AG04450 (cell line): ENCODE measurements around the gene PITPNM1. TPM values are rescaled to one million over a fixed set of nuclear protein-coding genes. Genes with fewer than 3 reads are reported as not detected.
A peak's percentile ranks its signal among the peaks of the same experiment; 100 is the strongest.

Experiments used
- CTCF ChIA-PET: fragments of 300-600, 350-600 bp; formaldehyde crosslinking; extraction: SDS; loops from one replicate; lab custom pipeline; 2022; ENCODE audit warnings: antibody characterized with exemption, inconsistent platforms; lab: Charles Lee
- POLR2A ChIA-PET: fragments of 350-600 bp; formaldehyde crosslinking; extraction: SDS; loops from one replicate; lab custom pipeline; 2021; ENCODE audit warnings: antibody characterized with exemption, inconsistent platforms; lab: Yijun Ruan, JAX
- DNase-seq: peaks from one replicate; pipeline ENCODE4 v3.0.0-alpha.2; 2011; ENCODE audit warnings: low read depth, low spot score
- H3K27ac ChIP-seq: one replicate; pipeline ENCODE4 v1.5.1; 2012; ENCODE audit warnings: low read depth, low read length, control low read depth
- H3K27me3 ChIP-seq: one replicate; pipeline ENCODE4 v1.6.0; 2012; ENCODE audit warnings: low read length; ENCODE audit not compliant: control insufficient read depth, insufficient read depth
- H3K4me3 ChIP-seq: 2 replicates; pipeline ENCODE4 v1.5.1; 2011; ENCODE audit warnings: mild to moderate bottlenecking, low read depth, low read length, control low read depth
- H3K9me3 ChIP-seq: 2 replicates; pipeline ENCODE4 v1.5.1; 2012; ENCODE audit warnings: low read length; ENCODE audit not compliant: control insufficient read depth, insufficient read depth
- polyA plus RNA-seq: library from polyadenylated mRNA; depleted of rRNA; stranded (reverse); fragments of >200 nt; gene quantifications from 2 replicates; pipeline ENCODE4 v1.2.3, GENCODE V29; 2011
- TF ChIP-seq, protein P1 (sequence below): IDR thresholded peaks from 2 replicates; pipeline ENCODE4 v1.5.1; 2011; ENCODE audit warnings: low read depth, low read length, control low read depth, inconsistent platforms

PITPNM1 gene
- polyA plus RNA-seq, 1 experiment = 6.4 TPM

GRCh38 chr11:67492069-67492727, 13.0 kb downstream of the PITPNM1 start:
- ChIA-PET POLR2A (interaction anchor here (0.6 to 1.0 kb wide), 2 partner anchors 9 to 120 kb away, joined by 3 to 5 read pairs; partner anchors contain the start of gene AIP), CTCF (no interaction called here)
- DNase-seq = no peak
- no peak overlapping the region for H3K4me3 ChIP-seq
- H3K9me3 ChIP-seq = no peaks in the 10 kb centered on the region; the same call in 1 of the 2 replicates
- TF ChIP-seq, protein P1, sequence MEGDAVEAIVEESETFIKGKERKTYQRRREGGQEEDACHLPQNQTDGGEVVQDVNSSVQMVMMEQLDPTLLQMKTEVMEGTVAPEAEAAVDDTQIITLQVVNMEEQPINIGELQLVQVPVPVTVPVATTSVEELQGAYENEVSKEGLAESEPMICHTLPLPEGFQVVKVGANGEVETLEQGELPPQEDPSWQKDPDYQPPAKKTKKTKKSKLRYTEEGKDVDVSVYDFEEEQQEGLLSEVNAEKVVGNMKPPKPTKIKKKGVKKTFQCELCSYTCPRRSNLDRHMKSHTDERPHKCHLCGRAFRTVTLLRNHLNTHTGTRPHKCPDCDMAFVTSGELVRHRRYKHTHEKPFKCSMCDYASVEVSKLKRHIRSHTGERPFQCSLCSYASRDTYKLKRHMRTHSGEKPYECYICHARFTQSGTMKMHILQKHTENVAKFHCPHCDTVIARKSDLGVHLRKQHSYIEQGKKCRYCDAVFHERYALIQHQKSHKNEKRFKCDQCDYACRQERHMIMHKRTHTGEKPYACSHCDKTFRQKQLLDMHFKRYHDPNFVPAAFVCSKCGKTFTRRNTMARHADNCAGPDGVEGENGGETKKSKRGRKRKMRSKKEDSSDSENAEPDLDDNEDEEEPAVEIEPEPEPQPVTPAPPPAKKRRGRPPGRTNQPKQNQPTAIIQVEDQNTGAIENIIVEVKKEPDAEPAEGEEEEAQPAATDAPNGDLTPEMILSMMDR = no peak
- no peak overlapping the region for H3K27ac ChIP-seq
- H3K27me3 ChIP-seq = no peaks in the 10 kb centered on the region

DNA sequence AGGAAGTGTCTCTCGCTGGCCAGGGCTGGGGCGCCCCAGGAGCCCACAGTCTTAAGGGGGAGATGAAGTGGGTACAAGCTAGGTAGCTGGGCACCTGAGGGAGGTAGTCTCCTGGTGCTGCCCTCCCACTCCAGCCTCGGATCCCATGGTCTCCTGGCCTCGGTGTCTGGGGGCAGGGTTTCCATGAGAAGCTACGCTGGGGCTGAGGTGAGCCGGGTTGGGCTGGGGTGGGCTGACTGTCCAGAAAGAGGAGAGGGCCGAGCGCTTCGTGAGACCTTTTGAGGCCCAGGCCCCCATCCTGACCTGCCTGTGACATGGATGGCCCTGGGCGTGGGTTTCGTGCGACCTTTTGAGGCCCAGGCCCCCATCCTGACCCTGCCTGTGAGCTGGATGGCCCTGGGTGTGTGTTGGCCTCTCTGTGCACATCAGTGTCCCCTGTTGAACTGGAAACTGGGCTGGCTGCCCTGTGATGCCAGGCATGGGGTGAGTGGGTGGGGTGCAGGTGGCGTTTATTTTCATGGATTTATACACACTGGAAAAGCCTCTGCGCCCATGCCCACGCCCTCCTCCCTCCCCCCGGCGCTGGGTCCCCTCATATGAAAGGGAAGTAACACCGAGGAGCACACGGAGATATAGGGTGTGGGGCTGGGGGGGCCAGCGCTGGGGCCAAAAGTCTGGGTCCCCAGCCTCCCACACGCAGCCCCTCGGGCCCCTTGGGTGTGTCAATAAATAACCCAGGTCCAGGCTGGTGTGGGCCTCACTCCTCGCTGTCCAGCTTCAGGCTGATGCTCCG, 13.7 kb downstream of the PITPNM1 start:
- CTCF ChIA-PET = no interaction called here
- POLR2A ChIA-PET = interaction anchor here (0.6 to 0.9 kb wide), 2 partner anchors 119 to 122 kb away, joined by 3 read pairs; no protein-coding TSS in a partner anchor

DNA sequence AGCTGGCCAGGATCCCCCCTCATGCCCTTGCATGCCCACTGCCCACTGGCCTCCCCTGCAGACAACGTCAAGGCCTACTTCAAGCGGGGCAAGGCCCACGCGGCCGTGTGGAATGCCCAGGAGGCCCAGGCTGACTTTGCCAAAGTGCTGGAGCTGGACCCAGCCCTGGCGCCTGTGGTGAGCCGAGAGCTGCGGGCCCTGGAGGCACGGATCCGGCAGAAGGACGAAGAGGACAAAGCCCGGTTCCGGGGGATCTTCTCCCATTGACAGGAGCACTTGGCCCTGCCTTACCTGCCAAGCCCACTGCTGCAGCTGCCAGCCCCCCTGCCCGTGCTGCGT, 14.5 kb downstream of the PITPNM1 start:
- TF ChIP-seq, protein P1 = no peak
- Histone ChIP-seq H3K4me3 (no peak overlapping the region), H3K9me3 (no peaks in the 10 kb centered on the region; the same call in 1 of the 2 replicates), H3K27ac (peak overlapping the region; percentile 31), H3K27me3 (no peaks in the 10 kb centered on the region)
- POLR2A ChIA-PET = interaction anchor here (0.9 to 1.0 kb wide), 2 partner anchors 89 to 123 kb away, joined by 3 to 4 read pairs; partner anchors contain the start of gene PPP1CA
- CTCF ChIA-PET = no interaction called here
- no peak for DNase-seq

More for the DNA sequence above, 13.7 kb downstream of the PITPNM1 start:
- TF ChIP-seq, protein P1 = no peak
- no peaks in the 10 kb centered on the region for H3K27me3 ChIP-seq
- H3K27ac ChIP-seq = peak overlapping the region; percentile 39
- H3K9me3 ChIP-seq = no peaks in the 10 kb centered on the region; the same call in 1 of the 2 replicates
- no peak overlapping the region for H3K4me3 ChIP-seq
- DNase-seq = no peak

DNA sequence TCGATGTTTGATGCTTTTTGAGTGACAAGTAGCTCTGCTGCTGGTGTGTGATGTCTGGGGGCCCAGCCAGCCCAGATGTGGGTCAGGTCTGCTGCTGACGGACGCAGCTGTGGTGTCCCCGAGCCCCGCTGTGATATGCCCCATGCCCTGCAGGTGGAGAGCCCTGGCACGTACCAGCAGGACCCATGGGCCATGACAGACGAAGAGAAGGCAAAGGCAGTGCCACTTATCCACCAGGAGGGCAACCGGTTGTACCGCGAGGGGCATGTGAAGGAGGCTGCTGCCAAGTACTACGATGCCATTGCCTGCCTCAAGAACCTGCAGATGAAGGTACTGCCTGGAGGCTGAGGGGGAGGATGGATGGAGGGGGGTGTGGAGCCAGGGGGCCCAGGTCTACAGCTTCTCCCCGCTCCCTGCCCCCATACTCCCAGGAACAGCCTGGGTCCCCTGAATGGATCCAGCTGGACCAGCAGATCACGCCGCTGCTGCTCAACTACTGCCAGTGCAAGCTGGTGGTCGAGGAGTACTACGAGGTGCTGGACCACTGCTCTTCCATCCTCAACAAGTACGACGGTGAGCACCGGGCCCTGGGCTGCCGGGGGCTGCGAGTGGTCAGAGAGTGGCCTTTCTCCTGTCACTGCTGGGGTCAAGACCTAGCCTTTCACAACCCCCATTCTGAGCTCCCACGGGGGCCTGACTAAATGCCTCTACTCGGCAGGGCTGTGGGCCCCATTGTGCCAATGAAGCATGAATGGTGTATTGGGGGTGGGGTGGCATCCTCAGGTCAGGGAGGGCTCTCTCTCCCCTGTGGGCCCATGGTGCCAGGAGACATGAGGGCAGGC, 15.1 kb downstream of the PITPNM1 start:
- POLR2A ChIA-PET = interaction anchor here (1.0 kb wide), 1 partner anchor 89 kb away, joined by 4 read pairs; the partner anchor contains the start of gene PPP1CA
- H3K9me3 ChIP-seq = no peaks in the 10 kb centered on the region; the same call in 1 of the 2 replicates
- TF ChIP-seq, protein P1 = no peak
- H3K27me3 ChIP-seq = no peaks in the 10 kb centered on the region
- peak overlapping the region; percentile 31 for H3K27ac ChIP-seq
- CTCF ChIA-PET = no interaction called here
- no peak overlapping the region for H3K4me3 ChIP-seq
- no peak for DNase-seq
